DOHH2 (cell line): Measurements from ENCODE around the gene THRB.

Experiments
- EZH2phosphoT487 ChIP-seq: fragments of 200-600 bp; sonication (generic); IDR thresholded peaks from 2 replicates; pipeline ENCODE4 v1.6.1; 2017; ENCODE audit warnings: borderline replicate concordance, mild to moderate bottlenecking, antibody characterized with exemption, low read length, moderate library complexity, mixed read lengths
- TF ChIP-seq, protein P1 (sequence below): fragments of 200-600 bp; sonication (generic); IDR thresholded peaks from one replicate; pipeline ENCODE4 v1.5.1; 2014; ENCODE audit warnings: antibody characterized with exemption, mild to moderate bottlenecking, low read depth, low read length; ENCODE audit not compliant: poor library complexity, severe bottlenecking

DNA sequence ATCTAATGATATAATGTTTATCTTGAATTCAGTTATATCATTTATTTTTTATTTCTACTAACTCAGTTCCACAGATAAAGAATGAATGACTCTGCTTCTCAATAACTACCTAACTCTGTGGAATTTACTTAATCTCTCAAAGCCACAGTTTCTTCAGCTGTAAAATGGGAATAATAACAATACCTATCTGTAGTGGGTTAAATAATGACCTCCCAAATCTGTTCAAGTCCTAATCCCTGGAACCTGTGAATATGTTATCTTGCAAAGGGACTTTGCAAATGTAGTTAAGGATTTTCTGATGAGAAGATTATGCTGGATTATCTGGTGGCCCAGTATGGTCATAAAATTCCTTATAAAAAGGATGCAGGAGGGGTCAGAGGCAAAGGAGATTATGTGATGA lies 61.7 kb downstream of the THRB start:
- TF ChIP-seq, protein P1, sequence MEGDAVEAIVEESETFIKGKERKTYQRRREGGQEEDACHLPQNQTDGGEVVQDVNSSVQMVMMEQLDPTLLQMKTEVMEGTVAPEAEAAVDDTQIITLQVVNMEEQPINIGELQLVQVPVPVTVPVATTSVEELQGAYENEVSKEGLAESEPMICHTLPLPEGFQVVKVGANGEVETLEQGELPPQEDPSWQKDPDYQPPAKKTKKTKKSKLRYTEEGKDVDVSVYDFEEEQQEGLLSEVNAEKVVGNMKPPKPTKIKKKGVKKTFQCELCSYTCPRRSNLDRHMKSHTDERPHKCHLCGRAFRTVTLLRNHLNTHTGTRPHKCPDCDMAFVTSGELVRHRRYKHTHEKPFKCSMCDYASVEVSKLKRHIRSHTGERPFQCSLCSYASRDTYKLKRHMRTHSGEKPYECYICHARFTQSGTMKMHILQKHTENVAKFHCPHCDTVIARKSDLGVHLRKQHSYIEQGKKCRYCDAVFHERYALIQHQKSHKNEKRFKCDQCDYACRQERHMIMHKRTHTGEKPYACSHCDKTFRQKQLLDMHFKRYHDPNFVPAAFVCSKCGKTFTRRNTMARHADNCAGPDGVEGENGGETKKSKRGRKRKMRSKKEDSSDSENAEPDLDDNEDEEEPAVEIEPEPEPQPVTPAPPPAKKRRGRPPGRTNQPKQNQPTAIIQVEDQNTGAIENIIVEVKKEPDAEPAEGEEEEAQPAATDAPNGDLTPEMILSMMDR: no peak
- TF ChIP-seq EZH2phosphoT487: no peak
